Activated CD4-positive, alpha-beta T cell treated with anti-CD3 and anti-CD28 coated beads for 24 hours (primary cell): ENCODE results near the gene SRRM5.
"Not testable (repeated sequence)": the region's sequence is repeated elsewhere in the genome, so short reads cannot be mapped to it uniquely, and the experiment has no call there.

ENCODE experiments used
- DNase-seq, 2 donors: peaks; one replicate each; pipeline ENCODE4 v3.0.0-alpha.2; 2020; ENCODE audit warnings: low read depth in 2 of 2

SRRM5 gene

GRCh38 chr19:43616306-43616705 lies 4.4 kb downstream of the SRRM5 start:
- no peak for DNase-seq

GRCh38 chr19:43616954-43617353 lies 5.1 kb downstream of the SRRM5 start:
- DNase-seq = no peak

GRCh38 chr19:43618921-43619261 lies 7.0 kb downstream of the SRRM5 start:
- peak in 1 of 2 donors; percentile 44 for DNase-seq

- DNase-seq = peak; percentile 74 to 75
Observed at GRCh38 chr19:43619262-43620060, 7.6 kb downstream of the SRRM5 start, which contains the start of gene ZNF428. TSS of gene ZNF428 (minus strand) at chr19:43619629. CDS start at chr19:43614304, 5,325 bp downstream.

GRCh38 chr19:43620061-43621001 lies 8.4 kb downstream of the SRRM5 start:
- peak; percentile 75 to 83 for DNase-seq

- no peak for DNase-seq
Observed at GRCh38 chr19:43622070-43622469, 10.2 kb downstream of the SRRM5 start.

GRCh38 chr19:43622956-43623355 lies 11.1 kb downstream of the SRRM5 start:
- DNase-seq = no peak

GRCh38 chr19:43623889-43624670 lies 12.2 kb downstream of the SRRM5 start:
- peak in 1 of 2 donors; percentile 10 for DNase-seq

- peak; percentile 77 to 86 for DNase-seq
Observed at GRCh38 chr19:43624933-43625332, 13.0 kb downstream of the SRRM5 start.

- no peak for DNase-seq
Observed at GRCh38 chr19:43625918-43626579, 14.2 kb downstream of the SRRM5 start.

- no peak for DNase-seq
Observed at GRCh38 chr19:43626838-43627237, 14.9 kb downstream of the SRRM5 start.

- DNase-seq = no peak
Observed at GRCh38 chr19:43628646-43629326, 16.9 kb downstream of the SRRM5 start.

- no peak for DNase-seq
Observed at GRCh38 chr19:43631491-43631890, 19.6 kb downstream of the SRRM5 start.

GRCh38 chr19:43633520-43633919 lies 21.6 kb downstream of the SRRM5 start:
- DNase-seq = no peak

GRCh38 chr19:43634068-43634467 lies 22.2 kb downstream of the SRRM5 start:
- DNase-seq = no peak

- DNase-seq = no peak
Observed at GRCh38 chr19:43634506-43634871, 22.6 kb downstream of the SRRM5 start.

GRCh38 chr19:43634872-43635560 lies 23.1 kb downstream of the SRRM5 start:
- DNase-seq = no peak

GRCh38 chr19:43635561-43635940 lies 23.7 kb downstream of the SRRM5 start:
- not testable (repeated sequence) for DNase-seq

GRCh38 chr19:43636121-43636683 lies 24.3 kb downstream of the SRRM5 start:
- DNase-seq = no peak
